Mucosa of descending colon (tissue), 3 donors: ENCODE results near the gene ZP2. TPM values are rescaled to one million over a fixed set of nuclear protein-coding genes. Genes with fewer than 3 reads are reported as not detected.
"Not testable (repeated sequence)": the region's sequence is repeated elsewhere in the genome, so short reads cannot be mapped to it uniquely, and the experiment has no call there.

ENCODE experiments used
- ATAC-seq: fragments of 200-7000 bp; cut with Tn5 transposase; one replicate; pipeline ENCODE4 v1.9.1; 2020; ENCODE audit warnings: mild to moderate bottlenecking, moderate library complexity
- DNase-seq, 3 donors: peaks; one replicate each; pipeline ENCODE4 v3.0.0-alpha.2; 2020
- H3K36me3 ChIP-seq: fragments of 200-600 bp; one replicate; pipeline ENCODE4 v1.8.0; 2021; ENCODE audit warnings: low read depth, mild to moderate bottlenecking
- H3K4me1 ChIP-seq: fragments of 200-600 bp; one replicate; pipeline ENCODE4 v1.8.0; 2021; ENCODE audit warnings: low read depth, mild to moderate bottlenecking
- H3K4me3 ChIP-seq: fragments of 200-600 bp; one replicate; pipeline ENCODE4 v1.8.0; 2021; ENCODE audit warnings: mild to moderate bottlenecking
- H3K9me3 ChIP-seq: fragments of 200-600 bp; one replicate; pipeline ENCODE4 v1.8.0; 2021; ENCODE audit warnings: mild to moderate bottlenecking
- CTCF ChIP-seq: fragments of 200-600 bp; IDR thresholded peaks from one replicate; pipeline ENCODE4 v1.8.0; 2022; ENCODE audit warnings: antibody characterized with exemption, mild to moderate bottlenecking
- intact Hi-C, 2 donors: fragments of 100-400 bp; cut with DNase I in 1 of 2; cut with micrococcal nuclease in 1 of 2; formaldehyde crosslinking; loops; one replicate each; pipeline versions ENCODE4 v1.11.0 to v1.11.1; 2022; cut with DNase I, micrococcal nuclease
- long read RNA-seq, 2 donors: library from polyadenylated mRNA; unstranded; transcript quantifications; one replicate each; pipeline ENCODE4 v2.0.0, GENCODE V29; 2019 to 2021
- total RNA-seq, 3 donors: library from RNA; stranded (reverse); fragmentation: NEBNext Ultra II Directional in 2 of 3; extraction: Animal tissue kit (Norgen Biotek cat#: 25700) in 2 of 3; gene quantifications; one replicate each; pipeline versions ENCODE4 v1.2.1 to v1.2.4, GENCODE V29; 2021 to 2023
- donor health status: DM: no; HTN: no; CAD: no; lungs with moderate emphysema.
- donor health status: DM: no; HTN: no; CAD: no.
- donor health status: DM: no; HTN: yes; CAD: no.

Gene ZP2
- under 1 TPM in 1 of 3 donors, not detected in 2; 0.20 TPM for total RNA-seq
- long read RNA-seq, donor 1, result 0 reads
- long read RNA-seq, donor 2, result 0 reads

- intact Hi-C loops, result no loop called here
- peaks cover 3% of the 10 kb centered on the region for H3K4me1 ChIP-seq
- no peak for TF ChIP-seq CTCF
- H3K9me3 ChIP-seq, result no peaks in the 10 kb centered on the region
- ATAC-seq (no peak), DNase-seq (no peak)
- no peaks in the 10 kb centered on the region for H3K36me3 ChIP-seq
- H3K4me3 ChIP-seq, result no peak within 1 kb of the TSS
Observed at GRCh38 chr16:21211486-21211885, at the start of gene ZP2. TSS of gene ZP2 (minus strand) at chr16:21211574. CDS start at chr16:21211547, 27 bp downstream.

GRCh38 chr16:21257284-21257683 lies 45.9 kb upstream of the ZP2 start:
- H3K36me3 ChIP-seq, result no peaks in the 10 kb centered on the region
- no peak for ATAC-seq

GRCh38 chr16:21256636-21257035 lies 45.3 kb upstream of the ZP2 start:
- intact Hi-C loops, result no loop called here
- no peaks in the 10 kb centered on the region for H3K9me3 ChIP-seq
- H3K4me1 ChIP-seq, result peaks cover 16% of the 10 kb centered on the region
- no peak for ATAC-seq
- DNase-seq, result no peak
- TF ChIP-seq CTCF, result no peak
- no peaks in the 10 kb centered on the region for H3K36me3 ChIP-seq
- no peak overlapping the region for H3K4me3 ChIP-seq

More at GRCh38 chr16:21257284-21257683, 45.9 kb upstream of the ZP2 start:
- intact Hi-C loops, result no loop called here
- Histone ChIP-seq H3K4me3 (no peak overlapping the region), H3K9me3 (no peaks in the 10 kb centered on the region), H3K4me1 (peaks cover 21% of the 10 kb centered on the region)
- no peak for DNase-seq
- TF ChIP-seq CTCF, result no peak

- no peaks in the 10 kb centered on the region for H3K4me1 ChIP-seq
- no peaks in the 10 kb centered on the region for H3K36me3 ChIP-seq
- TF ChIP-seq CTCF, result no peak
- DNase-seq (no peak), ATAC-seq (no peak)
- H3K9me3 ChIP-seq, result no peaks in the 10 kb centered on the region
- no peak overlapping the region for H3K4me3 ChIP-seq
- intact Hi-C loops, result no loop called here
Observed at GRCh38 chr16:21253470-21253869, 42.1 kb upstream of the ZP2 start.

GRCh38 chr16:21250072-21250923 lies 38.9 kb upstream of the ZP2 start:
- ATAC-seq, result no peak
- Histone ChIP-seq H3K9me3 (no peaks in the 10 kb centered on the region), H3K4me3 (no peak overlapping the region), H3K4me1 (peaks cover 9% of the 10 kb centered on the region), H3K36me3 (no peaks in the 10 kb centered on the region)
- TF ChIP-seq CTCF, result no peak
- DNase-seq, result no peak
- intact Hi-C loops, result no loop called here

GRCh38 chr16:21248179-21248578 lies 36.8 kb upstream of the ZP2 start:
- peaks cover 12% of the 10 kb centered on the region for H3K4me1 ChIP-seq
- H3K9me3 ChIP-seq, intact Hi-C loops, H3K36me3 ChIP-seq, DNase-seq, ATAC-seq, H3K4me3 ChIP-seq: not testable (repeated sequence)
